Upper lobe of right lung (tissue), 1 donor: Measurements from ENCODE around the gene MRPS27. TPM values are rescaled to one million over a fixed set of nuclear protein-coding genes. Genes with fewer than 3 reads are reported as not detected.

Source experiments
- ATAC-seq: fragments of 200-7000 bp; cut with Tn5 transposase; one replicate; pipeline ENCODE4 v1.9.1; 2020; ENCODE audit warnings: mild to moderate bottlenecking, moderate library complexity
- DNase-seq: peaks from one replicate; pipeline ENCODE4 v3.0.0-alpha.2; 2020
- H3K27ac ChIP-seq: fragments of 200-600 bp; one replicate; pipeline ENCODE4 v1.8.0; 2022
- H3K27me3 ChIP-seq: fragments of 200-600 bp; one replicate; pipeline ENCODE4 v1.8.0; 2022; ENCODE audit warnings: mild to moderate bottlenecking
- H3K36me3 ChIP-seq: fragments of 200-600 bp; one replicate; pipeline ENCODE4 v1.8.0; 2022
- H3K4me1 ChIP-seq: fragments of 200-600 bp; one replicate; pipeline ENCODE4 v1.8.0; 2022
- H3K4me3 ChIP-seq: fragments of 200-600 bp; one replicate; pipeline ENCODE4 v1.8.0; 2022; ENCODE audit warnings: mild to moderate bottlenecking
- H3K9me3 ChIP-seq: fragments of 200-600 bp; one replicate; pipeline ENCODE4 v1.8.0; 2022
- CTCF ChIP-seq: fragments of 200-600 bp; IDR thresholded peaks from one replicate; pipeline ENCODE4 v1.8.0; 2022; ENCODE audit warnings: antibody characterized with exemption
- intact Hi-C: fragments of 100-400 bp; cut with DNase I; formaldehyde crosslinking; loops from one replicate; pipeline ENCODE4 v1.11.0; 2022
- total RNA-seq: library from RNA; stranded (reverse); fragmentation: NEBNext Ultra II Directional; extraction: Animal tissue kit (Norgen Biotek cat#: 25700); gene quantifications from one replicate; pipeline ENCODE4 v1.2.1, GENCODE V29; 2021
- donor health status: DM: no; HTN: yes; CAD: no; lungs with severe emphysema.

The MRPS27 gene
- total RNA-seq, 1 donor from 2014 or later: 34.2 TPM

- H3K27ac ChIP-seq: no peak overlapping the region
- no peak for ATAC-seq
- H3K27me3 ChIP-seq: no peaks in the 10 kb centered on the region
Measured at GRCh38 chr5:72202331-72202825, 117.7 kb downstream of the MRPS27 start.

GRCh38 chr5:72199681-72200080 lies 120.4 kb downstream of the MRPS27 start:
- intact Hi-C loops: no loop called here
- no peak overlapping the region for H3K27ac ChIP-seq

More at GRCh38 chr5:72202331-72202825, 117.7 kb downstream of the MRPS27 start:
- DNase-seq: no peak
- intact Hi-C loops: no loop called here
- no peaks in the 10 kb centered on the region for H3K9me3 ChIP-seq
- H3K4me1 ChIP-seq: no peaks in the 10 kb centered on the region
- H3K4me3 ChIP-seq: no peak overlapping the region
- H3K36me3 ChIP-seq: no peaks in the 10 kb centered on the region
- TF ChIP-seq CTCF: no peak

GRCh38 chr5:72197393-72197792 lies 122.6 kb downstream of the MRPS27 start:
- DNase-seq: no peak
- TF ChIP-seq CTCF: no peak
- no peaks in the 10 kb centered on the region for H3K36me3 ChIP-seq

More at GRCh38 chr5:72199681-72200080, 120.4 kb downstream of the MRPS27 start:
- H3K27me3 ChIP-seq: no peaks in the 10 kb centered on the region
- no peak overlapping the region for H3K4me3 ChIP-seq
- no peaks in the 10 kb centered on the region for H3K9me3 ChIP-seq
- ATAC-seq (no peak), DNase-seq (no peak)
- no peak for TF ChIP-seq CTCF
- no peaks in the 10 kb centered on the region for H3K36me3 ChIP-seq
- no peaks in the 10 kb centered on the region for H3K4me1 ChIP-seq

GRCh38 chr5:72195581-72195980 lies 124.5 kb downstream of the MRPS27 start:
- intact Hi-C loops: no loop called here
- H3K4me3 ChIP-seq: no peak overlapping the region
- H3K27me3 ChIP-seq: no peaks in the 10 kb centered on the region
- no peaks in the 10 kb centered on the region for H3K36me3 ChIP-seq
- DNase-seq (no peak), ATAC-seq (no peak)
- no peak for TF ChIP-seq CTCF
- H3K9me3 ChIP-seq: no peaks in the 10 kb centered on the region
- no peak overlapping the region for H3K27ac ChIP-seq
- no peaks in the 10 kb centered on the region for H3K4me1 ChIP-seq

More at GRCh38 chr5:72197393-72197792, 122.6 kb downstream of the MRPS27 start:
- H3K4me1 ChIP-seq: no peaks in the 10 kb centered on the region
- no peak overlapping the region for H3K27ac ChIP-seq
- ATAC-seq: no peak
- no peaks in the 10 kb centered on the region for H3K27me3 ChIP-seq
- no peak overlapping the region for H3K4me3 ChIP-seq
- intact Hi-C loops: no loop called here
- no peaks in the 10 kb centered on the region for H3K9me3 ChIP-seq

GRCh38 chr5:72194846-72195245 lies 125.2 kb downstream of the MRPS27 start:
- Histone ChIP-seq H3K9me3 (no peaks in the 10 kb centered on the region), H3K36me3 (no peaks in the 10 kb centered on the region), H3K4me1 (no peaks in the 10 kb centered on the region), H3K27me3 (no peaks in the 10 kb centered on the region), H3K27ac (no peak overlapping the region), H3K4me3 (no peak overlapping the region)
- no peak for TF ChIP-seq CTCF
- ATAC-seq: no peak
- DNase-seq: no peak
- intact Hi-C loops: no loop called here

- no peak for DNase-seq
- no peak for TF ChIP-seq CTCF
- H3K4me1 ChIP-seq: no peaks in the 10 kb centered on the region
- H3K36me3 ChIP-seq: no peaks in the 10 kb centered on the region
- H3K4me3 ChIP-seq: no peak overlapping the region
- no peaks in the 10 kb centered on the region for H3K9me3 ChIP-seq
- intact Hi-C loops: no loop called here
- ATAC-seq: no peak
- no peak overlapping the region for H3K27ac ChIP-seq
- no peaks in the 10 kb centered on the region for H3K27me3 ChIP-seq
Measured at GRCh38 chr5:72191404-72191803, 128.6 kb downstream of the MRPS27 start.
